ENCODE data around the gene LEPROT.

The LEPROT gene

DNA sequence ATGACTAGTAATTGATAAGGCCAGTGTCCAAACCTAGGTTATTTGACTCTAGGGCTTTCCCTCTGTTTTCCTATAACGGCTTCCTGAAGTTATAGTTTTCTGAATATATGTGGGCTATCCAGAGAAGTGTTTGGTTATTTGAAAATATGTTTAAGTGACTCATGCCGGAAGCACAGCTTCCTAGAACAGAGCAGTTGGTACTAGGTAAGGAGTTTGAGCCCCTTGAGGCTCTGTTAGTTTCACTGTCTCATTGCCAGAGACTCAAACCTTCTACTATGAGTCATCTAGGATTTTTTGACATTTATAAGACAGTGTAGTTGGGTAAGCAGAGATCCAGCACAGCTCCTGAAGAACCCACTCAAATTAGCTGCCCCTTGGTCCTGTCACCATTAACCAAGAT lies 27.1 kb upstream of the LEPROT start:
- H3K9me2 ChIP-seq (replicated peaks; ENCODE audit: control insufficient read depth, low read length) = no peaks in the 10 kb centered on the region
- H3K4me2 ChIP-seq (ENCODE audit: low read length) = no peak overlapping the region
- no peaks in the 10 kb centered on the region for H3K36me3 ChIP-seq (ENCODE audit: control insufficient read depth, low read length)
- H4K20me1 ChIP-seq (ENCODE audit: control insufficient read depth, insufficient read depth, low read depth, low read length) = no peaks in the 10 kb centered on the region
- no peak overlapping the region for H3K27ac ChIP-seq (ENCODE audit: low read depth, low read length)
- no peaks in the 10 kb centered on the region for H3F3A ChIP-seq (ENCODE audit: control insufficient read depth, insufficient read depth)
- TF ChIP-seq EZH2phosphoT487 (IDR thresholded peaks at IDR 0.05; ENCODE audit: borderline replicate concordance, low read length) (no peak), CTCF (IDR thresholded peaks at IDR 0.05; ENCODE audit: low read depth, low read length, poor library complexity, severe bottlenecking) (no peak)
- no peak overlapping the region for H3K4me3 ChIP-seq (ENCODE audit: low read length)
- H3K27me3 ChIP-seq (ENCODE audit: control insufficient read depth, low read length) = no peaks in the 10 kb centered on the region
- no peaks in the 10 kb centered on the region for H3K4me1 ChIP-seq (ENCODE audit: control insufficient read depth, low read length)
- H3K79me2 ChIP-seq (ENCODE audit: control insufficient read depth, low read length) = no peaks in the 10 kb centered on the region
- no peaks in the 10 kb centered on the region for H3K9me3 ChIP-seq (ENCODE audit: control insufficient read depth, insufficient read depth, low read length)

DNA sequence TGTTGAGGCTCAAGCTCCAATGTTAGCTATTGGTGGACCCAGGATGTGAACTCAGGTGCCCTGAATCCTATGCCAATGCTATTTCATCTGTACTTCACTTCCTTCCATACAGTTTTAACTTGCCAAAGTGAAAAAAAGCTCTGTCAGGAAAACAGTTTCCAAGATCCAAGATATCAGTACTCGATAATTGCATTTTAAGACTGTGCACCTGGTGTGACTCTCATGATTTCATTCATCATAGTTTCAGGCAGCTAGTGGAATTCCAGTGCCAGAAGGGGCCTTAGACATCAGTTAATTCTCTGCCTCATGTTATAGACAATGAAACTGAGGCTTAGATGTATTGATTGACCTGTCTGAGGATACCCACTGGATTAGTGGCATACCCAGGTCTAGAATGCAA lies 26.5 kb upstream of the LEPROT start:
- no peaks in the 10 kb centered on the region for H3F3A ChIP-seq (ENCODE audit: control insufficient read depth, insufficient read depth)
- no peak overlapping the region for H3K4me3 ChIP-seq (ENCODE audit: low read length)
- H3K36me3 ChIP-seq (ENCODE audit: control insufficient read depth, low read length) = no peaks in the 10 kb centered on the region
- H3K9me2 ChIP-seq (replicated peaks; ENCODE audit: control insufficient read depth, low read length) = no peaks in the 10 kb centered on the region
- H3K27me3 ChIP-seq (ENCODE audit: control insufficient read depth, low read length) = no peaks in the 10 kb centered on the region
- TF ChIP-seq EZH2phosphoT487 (IDR thresholded peaks at IDR 0.05; ENCODE audit: borderline replicate concordance, low read length) = no peak
- no peak for TF ChIP-seq CTCF (IDR thresholded peaks at IDR 0.05; ENCODE audit: low read depth, low read length, poor library complexity, severe bottlenecking)
- no peak overlapping the region for H3K4me2 ChIP-seq (ENCODE audit: low read length)
- no peaks in the 10 kb centered on the region for H3K79me2 ChIP-seq (ENCODE audit: control insufficient read depth, low read length)
- H4K20me1 ChIP-seq (ENCODE audit: control insufficient read depth, insufficient read depth, low read depth, low read length) = no peaks in the 10 kb centered on the region
- no peak overlapping the region for H3K27ac ChIP-seq (ENCODE audit: low read depth, low read length)
- no peaks in the 10 kb centered on the region for H3K4me1 ChIP-seq (ENCODE audit: control insufficient read depth, low read length)
- H3K9me3 ChIP-seq (ENCODE audit: control insufficient read depth, insufficient read depth, low read length) = no peaks in the 10 kb centered on the region

- no peaks in the 10 kb centered on the region for H3K4me1 ChIP-seq (ENCODE audit: control insufficient read depth, low read length)
- H3K27me3 ChIP-seq (ENCODE audit: control insufficient read depth, low read length) = no peaks in the 10 kb centered on the region
- no peaks in the 10 kb centered on the region for H3K9me3 ChIP-seq (ENCODE audit: control insufficient read depth, insufficient read depth, low read length)
- H3K36me3 ChIP-seq (ENCODE audit: control insufficient read depth, low read length) = no peaks in the 10 kb centered on the region
- H3K27ac ChIP-seq (ENCODE audit: low read depth, low read length) = no peak overlapping the region
- H3K9me2 ChIP-seq (replicated peaks; ENCODE audit: control insufficient read depth, low read length) = no peaks in the 10 kb centered on the region
- H3F3A ChIP-seq (ENCODE audit: control insufficient read depth, insufficient read depth) = no peaks in the 10 kb centered on the region
- H3K4me2 ChIP-seq (ENCODE audit: low read length) = no peak overlapping the region
- H4K20me1 ChIP-seq (ENCODE audit: control insufficient read depth, insufficient read depth, low read depth, low read length) = no peaks in the 10 kb centered on the region
- TF ChIP-seq CTCF (IDR thresholded peaks at IDR 0.05; ENCODE audit: low read depth, low read length, poor library complexity, severe bottlenecking) (no peak), EZH2phosphoT487 (IDR thresholded peaks at IDR 0.05; ENCODE audit: borderline replicate concordance, low read length) (no peak)
- H3K4me3 ChIP-seq (ENCODE audit: low read length) = no peak overlapping the region
- H3K79me2 ChIP-seq (ENCODE audit: control insufficient read depth, low read length) = no peaks in the 10 kb centered on the region
Measured at GRCh38 chr1:65395887-65396612, 24.4 kb upstream of the LEPROT start.

Measured in DOHH2 (cell line).